GM20431 (cell line): ENCODE measurements around the gene PUM2.

Source experiments
- in situ Hi-C: fragments of 300-500 bp; cut with MseI, MboI; formaldehyde crosslinking; loops from one replicate; pipeline ENCODE4 v1.15.0; 2020; ENCODE audit warnings: low sequenced_read_pairs; ENCODE audit not compliant: unreplicated experiment

PUM2 gene

GRCh38 chr2:20348542-20348941, 2.1 kb downstream of the PUM2 start:
- in situ Hi-C loops = no loop called here

- in situ Hi-C loops = no loop called here
Observed at GRCh38 chr2:20346565-20347381, 3.9 kb downstream of the PUM2 start.

- in situ Hi-C loops = no loop called here
Observed at GRCh38 chr2:20343128-20343527, 7.5 kb downstream of the PUM2 start.

- in situ Hi-C loops = no loop called here
Observed at GRCh38 chr2:20339012-20339411, 11.6 kb downstream of the PUM2 start.

GRCh38 chr2:20334605-20335203, 15.9 kb downstream of the PUM2 start:
- in situ Hi-C loops = no loop called here

GRCh38 chr2:20333738-20334137, 16.9 kb downstream of the PUM2 start:
- in situ Hi-C loops = no loop called here

GRCh38 chr2:20330192-20330591, 20.5 kb downstream of the PUM2 start:
- in situ Hi-C loops = no loop called here

- in situ Hi-C loops = no loop called here
Observed at GRCh38 chr2:20327370-20327769, 23.3 kb downstream of the PUM2 start.

- in situ Hi-C loops = no loop called here
Observed at GRCh38 chr2:20326163-20326780, 24.4 kb downstream of the PUM2 start.

GRCh38 chr2:20322527-20323300, 27.9 kb downstream of the PUM2 start:
- in situ Hi-C loops = no loop called here

GRCh38 chr2:20317690-20318089, 33.0 kb downstream of the PUM2 start:
- in situ Hi-C loops = no loop called here

- in situ Hi-C loops = no loop called here
Observed at GRCh38 chr2:20317197-20317596, 33.4 kb downstream of the PUM2 start.

GRCh38 chr2:20314562-20315501, 35.8 kb downstream of the PUM2 start:
- in situ Hi-C loops = no loop called here

GRCh38 chr2:20313659-20314058, 37.0 kb downstream of the PUM2 start:
- in situ Hi-C loops = no loop called here

GRCh38 chr2:20309001-20309400, 41.6 kb downstream of the PUM2 start:
- in situ Hi-C loops = no loop called here

- in situ Hi-C loops = no loop called here
Observed at GRCh38 chr2:20307311-20307710, 43.3 kb downstream of the PUM2 start.

- in situ Hi-C loops = no loop called here
Observed at GRCh38 chr2:20304411-20304810, 46.2 kb downstream of the PUM2 start.

- in situ Hi-C loops = no loop called here
Observed at GRCh38 chr2:20303966-20304365, 46.7 kb downstream of the PUM2 start.

- in situ Hi-C loops = no loop called here
Observed at GRCh38 chr2:20302019-20302418, 48.6 kb downstream of the PUM2 start.

GRCh38 chr2:20300656-20301055, 50.0 kb downstream of the PUM2 start:
- in situ Hi-C loops = no loop called here
